ENCODE data around the gene KCNN3.

Gene KCNN3

DNA sequence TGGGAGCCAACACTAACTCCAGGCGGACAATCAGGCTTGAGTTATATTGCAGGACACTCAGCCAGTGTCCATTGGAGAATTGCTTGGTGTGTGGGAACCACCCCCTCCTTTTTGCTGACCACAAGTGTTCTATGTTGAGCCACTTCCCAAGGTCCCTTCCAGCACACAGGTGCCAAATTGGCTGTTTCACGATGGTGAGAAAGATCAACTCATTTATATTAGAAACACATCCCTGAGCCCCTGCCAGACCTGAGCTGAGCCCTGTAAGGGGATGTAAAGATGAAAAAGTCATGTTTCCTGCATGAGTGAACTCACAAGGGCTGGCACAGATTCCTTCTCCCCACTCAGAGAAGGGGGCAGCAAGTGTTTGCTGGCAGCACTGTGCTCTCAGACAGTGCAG, 96.5 kb downstream of the KCNN3 start:
- no peak for TF ChIP-seq ZNF311 (tag by site-specific recombination; IDR thresholded peaks at IDR 0.05; ENCODE audit: borderline replicate concordance)
- no peak for TF ChIP-seq SP7 (tag by site-specific recombination; IDR thresholded peaks at IDR 0.05)
- TF ChIP-seq ATF2 (tag by site-specific recombination; IDR thresholded peaks at IDR 0.05; ENCODE audit: low read depth): no peak
- TF ChIP-seq, protein P1, sequence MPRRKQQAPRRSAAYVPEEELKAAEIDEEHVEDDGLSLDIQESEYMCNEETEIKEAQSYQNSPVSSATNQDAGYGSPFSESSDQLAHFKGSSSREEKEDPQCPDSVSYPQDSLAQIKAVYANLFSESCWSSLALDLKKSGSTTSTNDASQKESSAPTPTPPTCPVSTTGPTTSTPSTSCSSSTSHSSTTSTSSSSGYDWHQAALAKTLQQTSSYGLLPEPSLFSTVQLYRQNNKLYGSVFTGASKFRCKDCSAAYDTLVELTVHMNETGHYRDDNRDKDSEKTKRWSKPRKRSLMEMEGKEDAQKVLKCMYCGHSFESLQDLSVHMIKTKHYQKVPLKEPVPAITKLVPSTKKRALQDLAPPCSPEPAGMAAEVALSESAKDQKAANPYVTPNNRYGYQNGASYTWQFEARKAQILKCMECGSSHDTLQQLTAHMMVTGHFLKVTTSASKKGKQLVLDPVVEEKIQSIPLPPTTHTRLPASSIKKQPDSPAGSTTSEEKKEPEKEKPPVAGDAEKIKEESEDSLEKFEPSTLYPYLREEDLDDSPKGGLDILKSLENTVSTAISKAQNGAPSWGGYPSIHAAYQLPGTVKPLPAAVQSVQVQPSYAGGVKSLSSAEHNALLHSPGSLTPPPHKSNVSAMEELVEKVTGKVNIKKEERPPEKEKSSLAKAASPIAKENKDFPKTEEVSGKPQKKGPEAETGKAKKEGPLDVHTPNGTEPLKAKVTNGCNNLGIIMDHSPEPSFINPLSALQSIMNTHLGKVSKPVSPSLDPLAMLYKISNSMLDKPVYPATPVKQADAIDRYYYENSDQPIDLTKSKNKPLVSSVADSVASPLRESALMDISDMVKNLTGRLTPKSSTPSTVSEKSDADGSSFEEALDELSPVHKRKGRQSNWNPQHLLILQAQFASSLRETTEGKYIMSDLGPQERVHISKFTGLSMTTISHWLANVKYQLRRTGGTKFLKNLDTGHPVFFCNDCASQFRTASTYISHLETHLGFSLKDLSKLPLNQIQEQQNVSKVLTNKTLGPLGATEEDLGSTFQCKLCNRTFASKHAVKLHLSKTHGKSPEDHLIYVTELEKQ (tag by site-specific recombination; IDR thresholded peaks at IDR 0.05; ENCODE audit: borderline replicate concordance): no peak
- no peak for TF ChIP-seq ZNF155 (tag by site-specific recombination; IDR thresholded peaks at IDR 0.05)
- TF ChIP-seq ZIC2 (tag by site-specific recombination; IDR thresholded peaks at IDR 0.05): no peak
- no peak for TF ChIP-seq ZNF692 (tag by site-specific recombination; IDR thresholded peaks at IDR 0.05)
- no peaks in the 10 kb centered on the region for H3K36me3 ChIP-seq (ENCODE audit: control insufficient read depth in 2 of 2, insufficient read depth in 1 of 2, low read length in 2 of 2)
- no peaks in the 10 kb centered on the region for H3K4me1 ChIP-seq (ENCODE audit: control insufficient read depth, insufficient read depth, low read length)
- CTCF ChIA-PET: interaction anchor here (0.6 to 0.8 kb wide), 2 partner anchors 14 to 27 kb away, joined by 4 to 6 read pairs; no protein-coding TSS in a partner anchor
- H3K4me3 ChIP-seq (ENCODE audit: low read depth, low read length): no peak overlapping the region
- H3K9me3 ChIP-seq (ENCODE audit: control insufficient read depth, insufficient read depth, low read depth, low read length): no peaks in the 10 kb centered on the region
- no peak overlapping the region for H3K27ac ChIP-seq (ENCODE audit: extremely low read depth, low read depth, low read length)
- POLR2A ChIA-PET: no interaction called here

DNA sequence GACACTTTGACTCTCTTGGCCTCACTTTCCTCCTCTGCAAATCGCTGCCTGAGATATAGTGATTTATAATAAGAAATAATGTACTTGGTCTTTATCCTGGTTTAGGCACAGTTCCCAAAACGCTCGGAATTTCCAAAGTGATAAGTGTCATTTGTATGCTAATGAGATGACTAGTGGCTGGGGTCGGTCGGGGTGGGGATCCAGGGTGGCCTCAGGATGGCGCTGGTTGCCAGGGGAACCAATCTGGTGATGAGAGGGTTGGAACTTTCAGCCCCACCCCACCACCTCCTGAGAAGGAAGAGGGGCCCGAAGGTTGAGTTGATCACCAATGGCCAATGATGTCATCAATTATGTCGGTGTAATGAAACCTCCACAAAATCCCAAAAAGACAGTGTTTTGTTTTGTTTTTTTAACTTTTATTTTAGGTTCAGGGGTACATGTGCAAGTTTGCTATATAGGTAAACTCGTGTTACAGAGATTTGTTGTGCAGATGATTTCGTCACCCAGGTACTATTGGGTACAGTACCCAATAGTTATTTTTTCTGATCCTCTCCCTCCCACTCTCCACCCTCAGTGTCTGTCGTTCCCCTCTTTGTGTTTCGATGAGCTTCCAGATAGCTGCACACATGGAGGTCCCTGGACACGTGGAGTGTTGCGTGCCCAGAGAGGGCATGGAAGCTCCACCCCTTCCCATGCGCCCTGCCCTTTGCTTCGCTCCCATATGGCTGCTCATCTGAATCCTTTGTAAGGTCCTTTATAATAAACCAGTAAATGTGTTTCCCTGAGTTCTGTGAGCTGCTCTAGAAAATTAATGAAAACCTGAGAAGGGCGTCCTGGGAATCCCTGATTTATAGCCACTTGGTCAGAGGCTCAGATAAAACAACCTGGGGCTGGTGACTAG, 97.2 kb downstream of the KCNN3 start:
- ChIA-PET CTCF (interaction anchor here (0.8 kb wide), 1 partner anchor 13 kb away, joined by 4 read pairs; no protein-coding TSS in a partner anchor), POLR2A (no interaction called here)
- Histone ChIP-seq H3K36me3 (ENCODE audit: control insufficient read depth in 2 of 2, insufficient read depth in 1 of 2, low read length in 2 of 2) (no peaks in the 10 kb centered on the region), H3K9me3 (ENCODE audit: control insufficient read depth, insufficient read depth, low read depth, low read length) (no peaks in the 10 kb centered on the region), H3K27ac (ENCODE audit: extremely low read depth, low read depth, low read length) (no peak overlapping the region), H3K4me3 (ENCODE audit: low read depth, low read length) (no peak overlapping the region), H3K4me1 (ENCODE audit: control insufficient read depth, insufficient read depth, low read length) (no peaks in the 10 kb centered on the region)
- no peak for TF ChIP-seq ZSCAN30 (tag by site-specific recombination; IDR thresholded peaks at IDR 0.05)
- no peak for TF ChIP-seq SCRT2 (tag by site-specific recombination; IDR thresholded peaks at IDR 0.05)
- TF ChIP-seq ATF2 (tag by site-specific recombination; IDR thresholded peaks at IDR 0.05; ENCODE audit: low read depth): peak; percentile 90

DNA sequence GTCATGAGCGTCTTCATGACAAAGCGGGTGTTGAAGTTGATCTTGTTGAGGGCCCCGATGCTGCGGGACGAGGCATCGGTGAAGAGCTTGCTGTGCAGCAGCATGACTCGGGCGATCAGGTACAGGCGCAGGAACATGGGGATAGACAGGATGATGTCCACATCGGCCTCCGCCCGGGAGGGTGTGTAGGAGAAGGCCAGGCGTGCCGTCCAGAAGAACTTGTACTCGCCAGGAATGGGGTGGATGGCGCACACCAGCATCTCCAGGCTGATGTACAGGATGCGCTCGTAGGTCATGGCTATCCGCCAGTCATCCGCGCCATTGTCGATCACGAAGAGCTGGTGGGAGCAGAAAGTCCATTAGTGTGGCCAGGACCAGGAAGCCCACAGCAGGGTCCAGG, 98.0 kb downstream of the KCNN3 start:
- H3K27ac ChIP-seq (ENCODE audit: extremely low read depth, low read depth, low read length): no peak overlapping the region
- no peak overlapping the region for H3K4me3 ChIP-seq (ENCODE audit: low read depth, low read length)
- peaks cover 5% of the 10 kb centered on the region for H3K4me1 ChIP-seq (ENCODE audit: control insufficient read depth, insufficient read depth, low read length)
- no peaks in the 10 kb centered on the region for H3K36me3 ChIP-seq (ENCODE audit: control insufficient read depth in 2 of 2, insufficient read depth in 1 of 2, low read length in 2 of 2)
- no peaks in the 10 kb centered on the region for H3K9me3 ChIP-seq (ENCODE audit: control insufficient read depth, insufficient read depth, low read depth, low read length)
- ChIA-PET POLR2A (no interaction called here), CTCF (interaction anchor here (1.2 kb wide), 1 partner anchor 83 kb away, joined by 3 read pairs; no protein-coding TSS in a partner anchor)
- TF ChIP-seq ZNF24 (tag by site-specific recombination; IDR thresholded peaks at IDR 0.05): no peak
- no peak for TF ChIP-seq ZNF707 (tag by site-specific recombination; IDR thresholded peaks at IDR 0.05)
- TF ChIP-seq ZXDB (tag by site-specific recombination; IDR thresholded peaks at IDR 0.05): no peak
- TF ChIP-seq ZNF449 (tag by site-specific recombination; IDR thresholded peaks at IDR 0.05): no peak
- no peak for TF ChIP-seq WT1 (tag by site-specific recombination; IDR thresholded peaks at IDR 0.05)
- TF ChIP-seq ZSCAN16 (tag by site-specific recombination; IDR thresholded peaks at IDR 0.05): no peak
- no peak for TF ChIP-seq ZNF426 (tag by site-specific recombination; IDR thresholded peaks at IDR 0.05)
- no peak for TF ChIP-seq KLF8 (tag by site-specific recombination; IDR thresholded peaks at IDR 0.05)
- no peak for TF ChIP-seq GLI2 (tag by site-specific recombination; IDR thresholded peaks at IDR 0.05; ENCODE audit: borderline replicate concordance, low read depth)
- TF ChIP-seq YY2 (tag by site-specific recombination; IDR thresholded peaks at IDR 0.05): no peak
- TF ChIP-seq GLI4 (tag by site-specific recombination; IDR thresholded peaks at IDR 0.05): no peak
- TF ChIP-seq SP3 (tag by site-specific recombination; IDR thresholded peaks at IDR 0.05): no peak
